GM19351 (cell line): ENCODE measurements around the gene NDE1.

ENCODE experiments used
- ATAC-seq: cut with Tn5 transposase; IDR thresholded peaks from one replicate; pipeline ENCODE4 v1.9.1; 2021; ENCODE audit warnings: mild to moderate bottlenecking, moderate library complexity; ENCODE audit not compliant: unreplicated experiment

Gene NDE1

DNA sequence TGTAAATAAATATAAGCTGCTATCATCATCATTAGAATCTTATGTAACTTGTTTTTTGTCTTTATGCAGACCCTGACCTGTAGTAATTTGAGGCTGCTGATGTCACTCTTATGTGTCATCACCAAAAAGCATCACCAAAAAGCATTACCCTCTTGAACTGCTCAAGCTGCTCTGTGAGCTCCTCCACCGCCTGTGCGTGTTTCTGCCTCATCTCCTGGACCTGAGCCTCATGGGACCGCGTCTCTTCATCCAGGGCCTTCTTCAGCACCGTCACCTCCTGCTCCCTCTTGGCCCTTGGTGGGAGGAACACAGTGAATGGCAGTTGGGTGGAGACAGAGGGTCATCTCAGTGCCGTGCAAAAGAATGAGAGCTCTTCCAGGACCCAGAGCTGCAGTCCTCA lies 82.4 kb downstream of the NDE1 start:
- no peak for ATAC-seq

DNA sequence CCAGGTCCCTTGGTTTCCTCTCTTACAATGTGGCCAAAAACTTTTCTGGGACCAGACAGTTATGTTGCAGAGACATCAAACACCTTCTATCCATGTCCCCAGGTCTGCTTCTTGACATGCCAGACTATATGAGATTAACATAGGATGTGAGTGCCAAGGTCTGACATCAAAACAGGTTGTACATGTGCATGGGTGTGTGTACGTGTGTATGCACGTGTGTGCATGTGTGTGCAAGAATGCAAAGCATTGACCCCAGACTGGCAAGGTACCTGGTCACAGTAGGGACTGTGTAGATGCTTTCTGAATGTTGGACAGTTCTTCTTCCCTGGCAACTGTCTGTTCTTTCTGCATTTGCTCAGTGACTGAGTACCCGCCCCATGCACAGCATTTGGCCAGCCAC lies 85.6 kb downstream of the NDE1 start:
- ATAC-seq = no peak

DNA sequence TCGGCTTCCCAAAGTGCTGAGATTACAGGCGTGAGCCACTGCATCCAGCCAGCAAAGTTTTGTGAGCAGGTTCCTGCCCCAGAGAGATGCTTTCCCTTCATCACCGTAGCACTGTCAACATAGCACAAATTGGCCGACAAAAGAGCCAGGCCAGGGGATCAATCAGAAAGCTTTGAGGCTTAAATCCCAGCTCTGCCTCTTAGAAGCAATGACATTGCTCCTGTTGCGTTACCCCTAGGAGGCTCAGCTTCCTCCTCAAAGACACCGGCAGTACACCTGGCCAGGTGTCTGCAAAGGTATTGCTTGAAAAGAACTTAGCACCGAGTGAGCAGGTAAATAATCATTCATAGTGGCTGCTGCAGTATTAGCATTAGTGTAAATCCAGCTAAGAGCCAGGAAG lies 86.5 kb downstream of the NDE1 start:
- no peak for ATAC-seq

DNA sequence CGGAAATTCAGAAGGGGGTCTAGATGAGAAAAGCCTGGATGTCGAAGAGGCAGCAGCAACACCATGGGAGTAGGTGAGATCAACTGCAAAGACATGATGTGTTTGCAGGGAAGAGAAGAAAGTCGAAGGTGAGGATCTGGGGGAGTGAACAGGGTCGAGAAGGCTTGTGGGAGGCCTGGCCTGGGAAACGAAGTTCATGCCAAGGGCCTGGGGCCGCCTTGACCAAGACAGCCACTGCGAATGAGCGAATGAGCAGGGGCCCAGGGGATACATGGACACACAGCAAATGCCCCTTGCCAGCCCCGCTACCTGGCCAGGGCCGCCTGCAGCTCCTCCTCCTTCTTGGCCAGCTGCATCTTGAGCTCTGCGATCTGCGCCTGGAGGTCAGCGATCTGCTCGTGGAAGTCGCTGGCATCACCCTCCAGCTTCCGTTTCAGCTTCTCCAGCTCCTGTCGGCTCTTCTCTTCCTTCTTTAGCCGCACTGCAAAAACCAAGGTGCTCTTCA lies 87.1 kb downstream of the NDE1 start:
- no peak for ATAC-seq

DNA sequence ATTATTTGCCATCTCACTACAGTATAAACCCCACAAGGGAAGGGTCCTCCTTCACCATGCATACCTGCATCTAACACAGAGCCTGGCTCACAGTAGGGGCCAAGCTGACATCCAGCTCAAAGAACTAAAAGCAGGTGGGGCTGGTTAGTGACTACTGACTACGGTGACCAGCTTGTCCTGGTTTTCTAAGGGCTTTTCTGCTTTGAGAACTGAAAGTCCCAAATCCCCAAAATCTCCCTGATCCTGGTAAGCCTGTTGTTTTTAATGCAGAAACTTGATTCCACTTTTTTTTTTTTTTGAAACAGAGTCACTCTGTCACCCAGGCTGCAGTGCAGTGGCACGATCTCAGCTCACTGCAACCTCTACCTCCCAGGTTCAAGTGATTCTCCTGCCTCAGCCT lies 89.4 kb downstream of the NDE1 start:
- ATAC-seq = no peak

DNA sequence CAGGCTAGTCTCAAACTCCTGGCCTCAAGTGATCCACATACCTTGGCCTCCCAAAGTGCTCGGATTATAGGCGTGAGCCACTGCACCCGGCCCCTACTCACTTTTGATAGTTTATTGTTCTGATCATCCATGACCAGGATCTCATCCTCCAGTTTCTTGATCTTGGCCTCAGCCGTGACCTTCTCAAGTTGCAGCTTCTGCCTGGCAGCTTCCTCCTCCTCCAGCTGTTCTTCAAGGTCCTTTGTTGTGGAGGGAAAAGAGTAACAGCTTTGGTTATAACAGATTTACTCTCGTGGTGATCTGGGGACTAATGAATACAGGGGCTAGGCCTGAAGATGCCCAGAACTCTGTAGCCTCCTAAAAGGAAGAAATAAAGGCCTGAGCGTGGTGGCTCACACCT lies 89.9 kb downstream of the NDE1 start:
- ATAC-seq = no peak

DNA sequence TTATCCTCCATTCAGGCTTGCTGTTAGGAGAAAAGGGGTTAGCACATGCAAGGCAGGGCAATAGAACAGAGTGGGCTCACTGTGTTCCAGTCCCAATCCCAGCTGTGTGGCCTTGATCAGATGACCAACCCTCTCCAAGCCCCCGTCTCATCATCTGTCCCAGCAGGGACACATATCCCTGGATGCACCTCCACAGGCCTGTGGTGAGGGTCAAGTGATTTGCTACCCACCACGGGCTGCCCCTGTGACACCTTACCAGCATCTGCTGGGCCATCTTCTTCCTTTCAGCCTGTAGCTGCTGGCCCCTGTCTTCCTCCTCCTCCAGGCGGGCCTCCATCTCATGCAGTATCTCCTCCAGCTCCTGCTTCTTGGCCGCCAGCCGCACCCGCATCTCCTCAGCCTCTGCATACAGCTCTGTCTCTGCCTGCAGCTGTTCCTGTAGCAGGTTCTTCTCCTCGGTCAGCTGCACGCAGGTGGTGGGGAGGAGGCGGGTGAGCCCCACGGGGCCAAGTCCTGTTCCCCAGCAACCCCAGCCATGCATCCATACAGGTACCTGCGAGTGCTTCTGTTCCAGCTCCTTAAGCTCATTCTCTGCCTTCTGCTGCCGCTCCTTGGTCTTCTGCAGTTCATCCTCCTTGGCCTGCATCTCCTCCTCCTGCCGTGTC lies 91.3 kb downstream of the NDE1 start:
- ATAC-seq = no peak

DNA sequence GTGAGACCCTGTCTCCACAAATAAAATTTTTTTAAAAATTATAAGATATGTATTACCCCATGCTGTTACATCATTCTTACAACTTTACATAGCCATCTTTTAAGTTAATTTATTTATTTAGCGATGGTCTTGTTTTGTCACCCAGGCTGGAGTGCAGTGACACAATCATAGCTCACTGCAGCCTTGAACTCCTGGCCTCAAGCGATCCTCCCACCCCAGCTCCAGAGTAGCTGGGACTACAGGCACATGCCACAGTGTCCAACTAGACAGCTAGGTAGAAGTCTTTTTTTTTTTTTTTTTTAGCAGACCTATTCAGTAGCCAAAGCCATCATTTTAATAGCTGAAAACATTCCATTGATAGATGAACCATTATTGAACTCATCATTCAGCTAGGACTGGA lies 92.7 kb downstream of the NDE1 start:
- no peak for ATAC-seq

DNA sequence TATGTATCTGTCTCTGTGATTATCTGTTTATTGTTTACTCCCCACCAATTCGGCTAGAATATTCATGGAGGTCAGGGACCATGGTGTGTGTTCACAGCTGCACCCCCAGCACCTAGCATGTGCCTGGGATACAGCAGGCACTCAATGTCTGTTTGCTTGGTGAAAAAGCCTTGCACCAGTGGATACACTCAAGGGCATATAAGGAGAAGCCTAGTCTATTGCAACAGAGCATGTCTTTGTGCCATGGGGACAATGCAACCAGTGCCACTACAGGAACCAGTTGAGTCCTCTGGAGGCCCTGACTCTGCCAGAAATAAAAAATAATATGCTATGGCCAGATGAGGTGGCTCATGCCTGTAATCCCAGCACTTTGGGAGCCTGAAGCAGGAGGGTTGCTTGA lies 93.6 kb downstream of the NDE1 start:
- no peak for ATAC-seq

DNA sequence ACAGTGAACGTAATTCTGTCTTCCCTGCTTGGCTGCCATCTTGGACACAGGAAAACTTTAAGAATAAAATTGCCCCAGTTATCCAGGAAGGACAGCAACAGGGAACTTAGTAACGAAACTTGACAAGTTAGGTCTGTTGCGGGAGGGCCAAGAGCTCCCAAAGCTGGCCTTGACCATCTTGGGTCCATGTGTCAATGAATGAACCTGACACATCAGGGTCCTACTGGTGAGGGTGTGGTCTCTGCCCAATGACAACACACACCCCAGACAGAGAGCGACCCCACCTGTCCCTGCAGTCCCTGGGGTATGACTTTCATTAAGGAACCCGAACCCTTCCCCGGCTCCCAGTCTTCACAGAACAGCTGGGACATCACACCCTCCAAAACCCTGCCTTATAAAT lies 96.3 kb downstream of the NDE1 start:
- ATAC-seq = no peak

DNA sequence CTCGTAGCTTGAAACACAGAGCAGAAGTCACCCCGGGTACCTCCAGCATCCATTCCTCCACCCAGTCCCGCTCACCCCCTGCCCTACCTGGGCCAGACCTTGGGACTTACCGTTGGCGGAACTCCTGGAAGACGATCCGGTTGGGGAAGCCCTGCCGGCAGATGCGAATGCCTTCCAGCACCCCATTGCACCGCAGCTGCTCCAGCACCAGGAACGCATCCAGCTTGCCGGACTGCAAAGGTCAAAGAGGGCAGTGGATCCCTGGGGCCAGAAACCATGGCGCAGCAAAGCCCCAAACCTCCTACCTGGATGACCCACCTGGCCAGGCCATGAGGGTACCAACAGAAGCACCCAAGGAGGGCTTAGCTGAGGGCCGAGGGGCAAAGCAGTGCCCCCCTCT lies 97.9 kb downstream of the NDE1 start:
- no peak for ATAC-seq

DNA sequence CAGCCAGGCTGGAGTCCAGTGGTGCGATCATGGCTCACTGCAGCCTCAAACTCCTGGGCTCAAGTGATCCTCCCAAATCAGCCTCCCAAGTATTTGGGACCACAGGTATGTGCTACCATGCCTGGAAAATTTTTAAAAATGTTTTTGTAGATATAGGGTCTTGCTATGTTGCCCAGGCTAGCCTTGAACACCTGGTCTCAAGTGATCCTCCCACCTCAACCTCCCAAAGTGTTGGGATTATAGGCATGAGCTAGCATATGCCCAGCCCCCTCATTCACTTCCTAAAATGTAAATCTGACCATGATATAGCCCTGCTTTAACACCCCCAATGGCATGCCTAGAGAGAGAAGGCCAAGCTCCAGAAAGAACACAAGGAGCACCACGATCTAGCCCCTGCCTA lies 98.6 kb downstream of the NDE1 start:
- ATAC-seq = no peak

DNA sequence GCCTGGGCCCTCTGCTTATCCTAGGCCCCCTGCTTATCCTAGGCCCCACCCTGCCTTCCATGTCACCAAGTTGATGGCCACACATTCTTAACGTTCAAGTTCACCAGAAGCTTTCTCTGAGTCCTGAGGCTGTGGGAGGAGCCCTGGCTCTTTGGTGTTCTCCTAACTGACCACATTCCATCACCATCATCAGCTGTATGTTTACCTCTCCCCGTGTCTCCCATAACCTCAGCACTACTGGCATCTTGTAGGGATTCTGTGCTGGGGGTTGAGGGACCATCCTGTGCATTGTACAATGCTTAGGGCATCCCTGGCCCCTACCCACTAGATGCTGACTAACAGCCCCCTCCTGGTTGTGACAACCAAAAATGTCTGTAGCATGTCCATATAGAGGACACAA lies 99.3 kb downstream of the NDE1 start:
- ATAC-seq = no peak

DNA sequence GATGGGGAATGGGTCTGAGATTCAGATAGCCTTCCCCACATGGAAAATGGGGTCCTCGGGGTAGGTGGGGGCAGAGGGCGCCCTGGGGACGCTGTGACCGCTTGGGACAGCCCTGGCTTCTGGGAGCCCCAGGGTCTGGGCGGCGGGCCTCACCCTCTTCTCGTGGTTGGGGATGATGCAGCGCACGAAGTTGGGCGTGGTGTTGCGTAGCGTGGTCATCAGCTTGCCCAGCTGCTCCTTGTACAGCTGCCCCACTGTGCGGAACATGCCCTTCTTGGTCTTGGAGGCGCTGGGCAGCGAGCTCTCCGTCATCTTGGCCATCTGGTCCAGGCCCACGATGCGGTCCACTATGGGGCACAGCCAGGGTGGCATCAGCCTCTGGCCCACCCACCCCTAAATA lies 99.9 kb downstream of the NDE1 start:
- no peak for ATAC-seq

DNA sequence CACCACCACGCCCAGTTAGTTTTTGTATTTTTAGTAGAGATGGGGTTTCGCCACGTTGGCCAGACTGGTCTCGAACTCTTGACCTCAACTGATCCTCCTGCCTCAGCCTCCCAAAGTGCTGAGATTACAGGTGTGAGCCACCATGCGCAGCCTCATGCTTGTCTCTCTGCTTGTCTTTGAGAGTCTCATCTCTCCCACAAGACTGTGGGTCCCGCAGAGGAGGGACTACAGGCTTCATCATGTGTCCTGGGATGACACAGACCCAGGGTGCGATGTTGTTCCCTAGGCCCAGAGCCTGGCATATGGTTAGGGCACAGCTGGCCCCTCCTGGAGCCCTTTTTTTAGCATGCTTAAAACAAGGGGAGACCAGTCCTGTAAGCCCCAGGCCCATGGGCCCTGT lies 101.9 kb downstream of the NDE1 start:
- ATAC-seq = no peak

DNA sequence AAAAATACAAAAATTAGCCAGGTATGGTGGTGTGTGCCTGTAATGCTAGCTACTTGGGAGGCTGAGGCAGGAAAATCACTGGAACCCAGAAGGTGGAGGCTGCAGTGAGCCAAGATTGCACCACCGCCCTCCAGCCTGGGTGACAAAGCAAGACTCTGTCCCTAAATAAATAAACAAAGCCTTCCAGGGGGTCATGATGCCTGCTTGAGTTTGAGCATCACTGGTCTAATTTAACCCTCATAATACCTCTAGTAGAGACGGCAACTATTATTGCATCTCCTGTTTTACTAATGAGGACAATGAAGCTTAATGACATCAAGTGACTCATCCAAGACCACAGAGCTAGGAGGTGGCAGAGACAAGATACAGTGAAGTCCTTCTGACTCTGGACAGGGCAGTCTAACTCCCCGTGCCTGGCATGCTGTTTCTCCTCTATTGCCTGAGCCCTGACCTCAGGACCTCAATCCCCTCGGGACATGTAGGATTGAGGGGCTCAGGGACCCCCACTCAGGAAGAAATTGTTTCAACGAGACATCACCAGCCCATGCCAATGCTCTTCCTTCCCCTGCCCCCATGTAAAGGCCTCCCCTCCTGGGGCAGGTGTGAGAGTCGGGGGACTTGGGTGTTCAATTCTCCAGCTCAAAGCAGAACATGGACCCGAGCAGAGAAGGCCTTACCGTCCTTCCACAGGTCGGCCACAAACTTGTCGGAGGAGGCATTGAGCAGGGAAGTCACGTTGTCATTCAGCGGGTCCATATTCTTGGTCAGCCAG lies 102.9 kb downstream of the NDE1 start:
- ATAC-seq = no peak

DNA sequence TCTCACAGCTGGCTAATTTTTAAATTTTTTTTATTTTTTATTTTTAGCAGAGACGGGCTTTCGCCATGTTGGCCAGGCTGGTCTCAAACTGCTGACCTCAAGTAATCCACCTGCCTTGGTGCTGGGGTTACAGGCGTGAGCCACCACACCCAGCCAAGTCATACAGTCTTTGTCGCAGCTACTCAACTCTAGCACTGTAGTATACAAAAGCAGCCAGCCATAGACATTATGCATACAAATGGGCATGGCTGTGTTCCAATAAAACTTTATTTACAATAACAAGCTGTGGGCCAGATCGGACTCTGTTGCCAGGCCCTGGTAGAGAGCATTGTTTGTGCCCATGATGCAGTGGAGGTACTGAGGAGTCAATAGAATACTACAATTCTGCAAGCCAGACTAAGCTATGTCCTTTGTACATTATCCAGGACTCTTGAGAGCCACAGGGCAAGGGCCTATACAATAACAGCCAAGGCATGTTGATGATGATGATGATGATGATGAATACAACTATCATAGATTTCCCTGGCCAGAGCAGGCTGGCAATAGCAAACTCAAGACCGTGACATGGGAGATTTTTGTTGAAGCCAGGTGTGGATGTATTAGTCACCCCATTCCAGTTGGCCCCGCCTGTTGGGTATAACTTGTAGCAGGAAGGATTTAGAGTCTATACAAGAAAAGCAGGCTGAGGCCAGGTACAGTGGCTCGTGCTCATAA lies 104.9 kb downstream of the NDE1 start:
- no peak for ATAC-seq

DNA sequence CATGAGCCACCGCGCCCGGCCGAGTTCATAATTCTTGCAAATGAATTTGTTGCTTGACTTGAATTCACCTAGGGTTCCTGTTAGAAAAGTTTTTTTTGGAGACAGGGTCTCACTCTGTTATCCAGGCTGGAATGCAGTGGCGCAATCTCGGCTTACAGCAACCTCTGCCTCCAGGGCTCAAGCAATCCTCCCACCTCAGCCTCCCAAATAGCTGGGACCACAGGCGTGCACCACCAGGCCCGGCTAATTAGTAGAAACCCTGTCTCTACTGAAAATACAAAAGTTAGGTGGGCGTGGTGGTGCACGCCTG lies 107.0 kb downstream of the NDE1 start:
- ATAC-seq = no peak

DNA sequence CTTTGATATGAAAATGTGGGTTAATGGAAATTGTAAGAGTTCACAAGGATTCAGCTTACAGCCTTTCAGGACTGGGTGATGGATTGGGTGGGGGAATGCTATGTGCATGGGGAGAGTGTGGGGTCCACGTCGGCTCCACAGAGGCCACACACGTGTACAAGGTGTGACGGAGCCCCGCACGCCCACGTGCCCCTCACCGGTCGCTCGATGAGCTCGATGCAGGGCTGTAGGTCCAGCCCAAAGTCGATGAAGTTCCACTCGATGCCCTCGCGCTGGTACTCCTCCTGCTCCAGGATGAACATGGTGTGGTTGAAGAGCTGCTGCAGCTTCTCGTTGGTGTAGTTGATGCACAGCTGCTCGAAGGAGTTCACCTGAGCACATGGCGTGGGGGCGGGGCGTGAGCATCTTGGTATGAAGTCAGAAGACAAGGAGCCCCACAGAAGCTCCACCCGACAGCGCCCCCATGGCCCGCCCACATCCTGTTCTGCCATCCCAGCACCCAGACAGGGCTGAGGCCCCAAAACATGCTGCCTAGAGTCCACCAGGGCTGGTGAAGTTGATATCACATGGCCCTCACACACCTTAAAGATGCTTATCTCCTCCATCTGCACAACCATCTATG lies 107.7 kb downstream of the NDE1 start:
- ATAC-seq = no peak

DNA sequence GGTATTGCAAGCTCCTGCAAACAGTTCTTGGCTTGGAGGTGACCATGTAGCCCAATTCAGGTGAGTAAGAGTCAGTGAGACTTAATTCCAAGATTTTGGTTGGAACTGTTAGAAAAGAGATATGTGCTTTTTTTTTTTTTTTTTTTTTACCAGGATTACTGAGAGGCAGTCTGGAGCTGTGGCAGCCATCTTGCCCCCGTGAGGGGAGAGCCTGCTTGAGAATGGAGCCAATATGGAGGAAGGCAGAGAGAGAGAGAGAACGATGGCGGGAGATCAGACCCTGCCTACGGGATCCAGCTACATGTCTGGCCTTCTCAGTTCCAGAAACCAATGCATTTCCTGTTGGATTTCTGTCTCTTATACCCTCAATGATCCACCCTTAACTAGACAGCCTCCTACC lies 109.0 kb downstream of the NDE1 start:
- ATAC-seq = no peak

DNA sequence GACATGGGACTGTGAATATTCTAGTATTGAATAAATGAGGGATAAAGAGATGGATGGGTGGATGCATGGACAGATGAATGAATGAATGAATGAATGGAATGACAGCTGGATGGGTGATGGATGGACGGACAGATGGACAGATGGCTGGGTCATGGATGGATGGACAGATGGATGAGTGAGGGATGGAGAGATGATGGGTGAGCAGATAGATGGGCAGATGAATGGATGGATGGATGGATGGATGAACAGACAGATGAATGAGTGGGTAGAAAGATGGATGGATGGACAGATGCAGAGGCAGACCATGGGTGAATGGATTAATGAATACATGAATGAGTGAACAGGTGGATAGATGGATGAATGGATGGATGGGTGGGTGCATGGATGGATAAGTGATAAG lies 110.1 kb downstream of the NDE1 start:
- ATAC-seq = no peak

DNA sequence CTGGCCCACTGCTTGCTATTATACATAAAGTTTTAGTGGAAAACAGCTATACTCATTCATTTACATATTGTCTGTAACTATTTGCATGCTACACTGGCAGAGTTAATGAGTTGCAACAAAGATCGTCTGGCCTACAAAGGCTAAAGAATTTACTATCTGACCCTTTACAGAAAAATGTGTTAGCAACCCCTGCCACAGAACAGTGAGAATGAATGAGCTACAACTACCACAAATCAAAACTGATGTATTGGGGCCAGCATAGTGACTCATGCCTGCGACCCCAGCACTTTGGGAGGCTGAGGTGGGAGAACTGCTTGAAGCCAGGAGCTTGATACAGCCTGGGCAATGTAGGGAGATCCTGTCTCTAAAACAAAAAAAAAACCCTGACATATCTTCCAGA lies 114.1 kb downstream of the NDE1 start:
- no peak for ATAC-seq
